NCI-H1417 (cell line): Measurements from ENCODE around the gene YWHAB.
"Not testable (repeated sequence)": the region's sequence is repeated elsewhere in the genome, so short reads cannot be mapped to it uniquely, and the experiment has no call there.

Experiments
- DNase-seq, 3 experiments: peaks; one replicate each; lab custom pipeline; 2025; lab: John Stamatoyannopoulos, UW

Gene YWHAB

DNA sequence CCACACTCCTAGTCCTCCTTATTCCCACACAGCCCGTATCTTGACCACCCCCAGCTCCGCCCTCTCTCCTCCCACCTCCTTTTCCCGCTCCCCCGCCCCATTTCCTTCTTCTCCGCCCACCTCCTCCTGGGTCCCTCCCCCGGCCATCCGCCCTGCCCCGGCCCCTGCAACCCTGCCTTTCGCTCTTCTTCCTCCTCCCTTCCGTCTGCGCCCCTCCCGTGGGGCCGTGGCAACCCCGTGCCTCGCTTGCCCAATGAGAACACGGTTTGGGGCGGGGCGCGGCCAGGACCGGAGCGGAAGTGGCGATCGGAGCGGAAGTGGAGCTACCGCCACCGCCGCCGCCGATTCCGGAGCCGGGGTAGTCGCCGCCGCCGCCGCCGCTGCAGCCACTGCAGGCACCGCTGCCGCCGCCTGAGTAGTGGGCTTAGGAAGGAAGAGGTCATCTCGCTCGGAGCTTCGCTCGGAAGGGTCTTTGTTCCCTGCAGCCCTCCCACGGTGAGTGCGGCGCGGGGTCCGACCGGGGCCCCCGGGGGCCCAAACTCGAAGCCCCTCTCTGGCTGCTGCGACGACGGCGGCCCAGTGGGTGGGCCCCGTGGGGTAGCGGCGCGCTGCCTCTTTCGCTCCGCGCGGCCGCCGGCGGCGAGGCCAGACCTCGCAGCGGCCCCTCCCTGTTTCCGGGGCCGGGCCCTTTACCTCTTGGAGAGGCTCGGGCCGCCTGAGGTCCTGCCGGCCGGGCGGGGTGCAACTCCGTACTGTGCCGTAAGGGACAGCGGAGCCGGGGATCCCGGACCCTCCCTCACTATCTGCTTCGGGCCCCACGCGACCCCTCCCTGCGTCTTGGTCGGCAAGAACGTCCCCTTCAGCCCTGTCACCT is at the start of gene YWHAB:
TSS of gene YWHAB (plus strand) at position 314 of the 874 bp plus-strand sequence. CDS start 15,829 bp downstream, outside the sequence.
- peak; percentile 96 to 99 (median 99) for DNase-seq

DNA sequence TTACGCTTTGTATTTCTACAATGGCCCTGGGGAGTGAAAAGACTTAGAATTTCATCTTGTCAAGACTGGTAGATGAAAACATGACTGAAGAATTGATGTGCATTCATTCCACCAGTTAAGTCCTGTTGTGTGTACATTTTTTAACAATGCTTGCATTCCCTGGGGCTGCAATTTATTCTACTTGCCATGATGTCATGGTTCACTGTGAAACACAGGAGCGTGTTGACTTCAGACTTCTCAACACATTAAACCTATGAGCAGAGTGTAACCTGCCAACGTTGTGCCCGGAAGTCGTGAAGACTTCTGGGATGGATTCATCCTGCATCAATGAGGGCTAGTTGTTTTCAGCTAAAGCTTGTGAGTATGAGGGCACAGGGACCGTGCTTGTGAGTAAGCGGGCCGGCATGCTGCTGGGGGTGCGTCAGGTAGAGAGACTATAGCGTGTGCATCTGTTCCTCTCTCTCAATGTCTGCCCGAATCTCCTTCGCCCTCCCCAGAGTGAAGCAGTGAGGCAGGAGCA is 48.8 kb upstream of the YWHAB start:
- no peak for DNase-seq

DNA sequence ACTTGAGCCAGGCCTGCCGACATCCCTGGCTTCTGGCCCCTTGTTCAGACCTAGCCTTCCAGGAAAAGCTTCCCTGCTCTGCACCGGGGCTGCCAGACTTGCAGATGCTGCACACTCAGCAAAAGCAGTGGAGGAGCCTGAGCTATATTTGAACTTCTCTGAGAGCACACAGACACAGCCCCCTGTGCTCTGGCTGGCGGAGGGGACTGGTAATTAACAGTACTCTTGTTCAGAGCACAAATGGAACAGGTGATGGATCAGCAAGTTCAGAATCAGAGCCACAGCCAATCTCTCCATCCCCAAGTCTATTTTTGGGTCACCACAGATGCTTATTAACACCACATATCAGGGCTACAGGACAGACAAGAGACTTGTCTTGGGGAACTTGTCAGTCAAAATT is 47.6 kb upstream of the YWHAB start:
- DNase-seq, result no peak

DNA sequence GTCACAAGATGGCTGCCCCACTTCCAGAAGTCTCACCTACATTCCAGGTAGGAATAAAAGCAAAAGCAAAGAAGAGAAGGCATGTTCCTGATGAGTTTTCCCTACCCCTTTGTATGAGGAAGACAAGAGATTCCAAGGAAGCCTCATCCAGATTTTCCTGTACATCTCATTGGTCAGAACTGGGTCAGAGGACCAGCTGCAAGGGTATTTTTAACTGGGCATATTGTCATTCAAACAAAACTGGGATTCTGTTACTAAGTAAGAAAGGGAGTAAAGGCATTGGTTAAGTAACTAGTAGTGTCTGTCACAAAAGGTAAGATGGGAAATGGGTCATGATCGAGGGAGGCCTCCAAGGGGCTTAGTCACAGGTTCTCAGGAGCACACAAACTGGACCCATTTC is 47.0 kb upstream of the YWHAB start:
- no peak for DNase-seq

DNA sequence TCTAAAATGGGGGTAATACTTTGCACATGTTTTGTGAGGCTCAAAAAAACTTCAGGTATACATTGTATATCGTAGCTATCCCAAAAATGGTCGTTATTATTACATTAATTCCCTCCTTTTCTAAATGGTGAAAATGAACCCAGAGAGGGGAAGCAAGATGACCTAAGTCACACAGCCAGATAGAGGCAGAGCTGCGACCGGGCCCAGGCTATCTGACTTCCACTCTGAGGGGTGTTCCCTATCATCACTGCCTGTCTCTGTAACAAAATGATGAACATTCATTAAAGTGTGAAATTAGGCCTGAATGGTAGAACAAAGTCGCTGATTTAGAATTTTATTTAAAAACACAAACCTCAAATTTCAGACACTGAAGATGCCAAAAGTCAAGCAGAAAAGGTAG is 46.0 kb upstream of the YWHAB start:
- no peak for DNase-seq

DNA sequence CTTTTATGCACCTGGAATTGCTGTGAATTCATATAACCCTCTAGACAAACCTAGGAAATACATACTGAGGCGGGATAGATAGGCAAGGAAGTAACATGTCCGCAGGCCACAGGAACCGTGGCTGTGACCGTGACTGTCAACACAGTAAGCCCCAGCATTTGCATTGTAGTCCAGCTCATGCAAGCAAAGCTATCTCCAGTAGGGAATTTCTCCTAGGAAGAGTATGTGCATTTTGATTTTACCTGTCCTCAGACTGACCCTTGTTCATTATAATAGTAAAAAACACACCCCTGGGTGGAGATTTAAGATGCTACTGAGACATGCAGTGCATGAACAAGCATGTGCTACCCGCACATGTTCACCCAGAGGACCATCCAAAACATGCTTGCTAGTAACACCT is 44.7 kb upstream of the YWHAB start:
- no peak for DNase-seq

DNA sequence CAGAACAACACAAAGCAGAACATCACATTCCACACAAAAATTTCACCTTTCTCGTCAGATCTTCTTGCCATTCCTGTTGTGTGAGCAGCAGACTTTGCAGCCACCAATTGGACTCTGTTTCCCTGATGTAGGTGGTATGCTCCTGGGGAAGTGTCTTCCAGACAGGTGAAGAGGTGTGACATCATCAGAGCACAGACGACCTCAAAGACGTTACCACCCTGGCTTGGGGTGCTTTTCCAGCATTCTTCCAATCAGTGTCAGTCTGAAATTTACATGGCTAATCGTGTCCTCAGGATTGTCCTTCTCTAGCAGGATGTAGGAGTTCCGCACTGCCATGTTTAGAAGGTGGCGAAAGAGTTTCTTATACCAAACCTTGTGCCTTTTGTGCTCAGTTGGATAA is 43.5 kb upstream of the YWHAB start:
- DNase-seq, result no peak

DNA sequence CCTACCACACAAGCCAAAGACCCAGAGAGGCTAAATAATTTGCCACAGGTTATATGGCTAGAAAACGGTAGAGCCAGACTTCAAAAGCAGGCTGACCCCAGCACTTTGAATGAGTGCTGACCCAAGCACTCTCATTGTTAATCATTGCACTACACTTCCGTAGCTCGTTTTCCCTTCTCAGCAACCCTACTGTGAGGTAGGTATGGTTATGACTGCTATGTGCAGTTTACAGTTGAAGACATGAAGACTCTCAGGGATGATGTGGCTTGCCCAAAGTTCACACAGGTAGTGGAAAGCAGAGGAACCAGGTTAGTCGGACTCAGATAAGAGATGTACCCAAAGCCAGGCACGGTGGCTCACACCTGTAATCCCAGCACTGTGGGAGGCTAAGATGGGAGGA is 41.6 kb upstream of the YWHAB start:
- DNase-seq, result no peak

DNA sequence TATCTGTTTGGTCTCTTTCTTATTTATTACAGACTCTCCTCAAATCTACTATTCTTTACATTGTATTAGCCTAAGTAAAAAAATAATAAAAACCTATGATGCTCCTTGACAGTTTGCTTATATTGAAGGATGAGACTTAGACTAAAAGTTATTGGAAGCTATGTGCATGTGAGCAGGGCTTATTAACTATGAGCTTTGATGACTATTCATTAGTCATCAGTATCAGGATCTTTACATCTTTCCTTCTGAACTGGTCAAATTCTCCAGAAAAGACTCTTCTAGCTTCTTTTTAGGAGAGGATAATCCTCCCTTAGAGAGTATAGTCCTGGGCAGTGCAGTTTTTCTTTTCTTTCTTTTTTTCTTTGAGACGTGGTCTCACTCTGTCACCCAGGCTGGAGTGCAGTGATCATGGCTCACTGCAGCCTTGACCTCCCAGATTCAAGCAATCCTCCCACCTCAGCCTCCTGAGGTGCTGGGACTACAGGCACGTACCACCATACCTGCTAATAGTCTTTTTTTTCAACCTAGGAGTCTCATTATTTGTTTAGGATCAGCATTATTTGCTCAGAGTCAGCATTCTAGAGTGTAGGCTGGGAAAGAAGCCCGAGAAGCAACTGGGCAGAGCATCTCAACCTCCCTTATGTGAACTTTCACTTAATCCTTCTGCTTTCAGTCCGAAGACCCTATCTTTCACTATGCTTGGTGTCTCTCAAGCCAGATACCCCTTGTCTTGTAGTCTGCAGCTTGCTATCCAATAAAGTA is 37.1 kb upstream of the YWHAB start:
- no peak for DNase-seq

DNA sequence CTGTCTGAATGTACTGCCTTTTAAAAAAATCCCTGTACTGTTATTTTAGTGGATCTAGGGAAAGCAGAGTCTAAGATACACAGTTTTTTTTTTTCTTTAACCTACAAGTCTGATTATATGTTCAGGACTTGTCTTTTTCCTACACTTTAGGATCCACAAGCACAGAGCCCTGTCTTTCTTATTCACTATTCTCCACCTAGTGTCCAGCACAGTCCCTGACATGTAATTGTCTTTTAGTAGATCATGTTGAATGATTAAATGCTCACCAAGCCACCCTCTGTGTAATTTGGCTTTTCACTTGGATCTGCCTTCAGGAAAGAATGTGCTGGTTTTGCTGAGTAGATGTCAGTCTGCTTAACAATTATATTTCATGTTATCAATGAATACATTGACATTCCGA is 35.8 kb upstream of the YWHAB start:
- peak in 1 of 3 experiments; percentile 19 for DNase-seq

DNA sequence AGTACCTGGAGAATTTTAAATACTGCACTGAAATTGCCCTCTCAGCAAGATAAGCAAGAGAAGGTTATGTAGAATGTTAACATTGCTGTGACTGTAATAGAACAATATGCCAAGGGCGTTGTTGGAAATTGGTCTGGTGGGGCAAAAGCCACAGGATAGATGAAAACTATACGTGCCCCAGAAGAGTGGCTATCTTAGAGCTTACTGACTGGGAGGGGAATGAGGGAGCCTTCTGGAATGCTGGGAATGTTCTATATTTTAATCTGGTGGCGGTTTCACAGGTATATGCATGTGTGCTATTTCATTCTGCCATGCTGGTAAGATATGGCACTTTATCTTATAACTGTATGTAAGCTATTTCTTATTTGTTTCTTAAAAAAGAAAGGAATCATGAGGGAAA is 35.2 kb upstream of the YWHAB start:
- DNase-seq, result no peak

DNA sequence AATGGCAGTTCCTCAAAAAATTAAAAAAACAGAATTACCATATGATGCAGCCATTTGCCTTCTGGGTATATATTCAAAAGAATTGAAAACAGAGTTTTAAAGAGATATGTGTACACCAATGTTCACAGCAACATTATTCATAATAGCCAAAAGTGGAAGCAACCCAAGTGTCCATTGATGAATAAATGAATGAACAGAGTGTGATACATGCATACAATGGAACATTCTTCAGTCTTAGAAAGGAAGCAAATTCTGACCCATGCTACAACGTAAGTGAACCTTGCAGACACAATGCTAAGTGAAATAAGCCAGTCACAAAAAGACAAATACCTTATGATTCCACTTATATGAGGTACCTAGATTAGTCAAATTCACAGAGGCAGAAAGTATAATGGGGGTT is 34.7 kb upstream of the YWHAB start:
- no peak for DNase-seq

DNA sequence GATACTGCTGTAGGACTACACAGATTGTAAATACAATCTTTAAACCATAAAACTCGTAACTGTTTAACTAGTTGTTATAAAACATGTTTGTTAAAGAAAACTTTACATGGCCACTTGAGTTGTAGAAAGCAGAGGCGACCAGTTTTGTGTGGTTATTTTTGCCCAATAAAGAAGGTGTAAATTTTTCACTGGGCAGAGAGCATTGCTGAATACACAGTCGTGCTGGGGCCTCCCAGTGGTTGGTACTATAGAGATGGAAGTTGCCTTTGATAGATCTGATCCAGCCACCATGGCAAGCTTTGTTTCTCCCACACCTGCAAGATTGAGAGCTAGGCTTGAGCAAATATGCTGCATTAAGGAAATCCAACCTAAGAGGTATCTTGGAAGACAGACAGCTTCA is 34.0 kb upstream of the YWHAB start:
- DNase-seq, result no peak

DNA sequence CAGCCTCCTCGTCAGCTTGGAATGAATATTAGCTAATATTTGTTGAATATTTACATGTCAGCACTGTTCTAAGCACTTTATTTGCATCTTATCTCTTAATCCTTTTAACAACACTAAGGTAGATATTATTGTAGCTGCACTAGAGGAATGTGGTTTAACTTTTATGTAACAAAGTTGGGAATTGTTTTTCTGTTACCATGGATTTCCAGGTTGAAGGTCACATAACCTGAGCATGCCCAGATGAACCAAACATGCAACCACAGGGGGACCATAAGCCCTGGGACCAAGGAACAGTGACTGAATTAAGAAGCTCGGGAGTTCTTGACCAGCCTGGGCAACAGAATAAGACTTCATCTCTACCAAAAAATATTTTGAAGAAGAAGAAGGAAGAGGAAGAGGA is 29.1 kb upstream of the YWHAB start:
- no peak for DNase-seq

DNA sequence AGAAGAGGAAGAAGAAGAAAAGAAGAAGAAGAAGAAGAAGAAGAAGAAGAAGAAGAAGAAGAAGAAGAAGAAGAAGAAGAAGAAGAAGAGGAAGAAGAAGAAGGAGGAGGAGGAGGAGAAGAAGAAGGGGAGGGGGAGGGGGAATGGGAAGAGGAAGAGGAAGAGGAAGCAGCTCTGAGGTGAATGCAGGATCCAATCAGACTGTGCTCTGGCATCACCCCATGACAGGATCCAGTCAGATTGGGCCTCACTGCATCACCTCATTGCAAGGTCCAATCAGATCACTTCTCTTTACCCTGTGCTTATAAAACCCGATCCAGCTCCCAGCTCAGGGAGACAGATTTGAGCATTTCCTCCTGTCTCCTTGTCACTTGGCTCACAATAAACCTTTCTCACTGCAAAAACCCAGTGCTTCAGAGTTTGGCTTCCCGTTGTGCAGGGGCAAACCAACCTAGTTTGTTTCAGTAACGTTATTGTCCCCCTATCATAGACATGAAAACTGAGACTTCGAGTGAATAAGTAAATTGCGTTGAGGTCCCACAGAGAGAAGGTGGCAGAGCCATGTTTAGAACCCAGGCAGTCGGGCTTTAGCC is 28.6 kb upstream of the YWHAB start:
- DNase-seq, result no peak

DNA sequence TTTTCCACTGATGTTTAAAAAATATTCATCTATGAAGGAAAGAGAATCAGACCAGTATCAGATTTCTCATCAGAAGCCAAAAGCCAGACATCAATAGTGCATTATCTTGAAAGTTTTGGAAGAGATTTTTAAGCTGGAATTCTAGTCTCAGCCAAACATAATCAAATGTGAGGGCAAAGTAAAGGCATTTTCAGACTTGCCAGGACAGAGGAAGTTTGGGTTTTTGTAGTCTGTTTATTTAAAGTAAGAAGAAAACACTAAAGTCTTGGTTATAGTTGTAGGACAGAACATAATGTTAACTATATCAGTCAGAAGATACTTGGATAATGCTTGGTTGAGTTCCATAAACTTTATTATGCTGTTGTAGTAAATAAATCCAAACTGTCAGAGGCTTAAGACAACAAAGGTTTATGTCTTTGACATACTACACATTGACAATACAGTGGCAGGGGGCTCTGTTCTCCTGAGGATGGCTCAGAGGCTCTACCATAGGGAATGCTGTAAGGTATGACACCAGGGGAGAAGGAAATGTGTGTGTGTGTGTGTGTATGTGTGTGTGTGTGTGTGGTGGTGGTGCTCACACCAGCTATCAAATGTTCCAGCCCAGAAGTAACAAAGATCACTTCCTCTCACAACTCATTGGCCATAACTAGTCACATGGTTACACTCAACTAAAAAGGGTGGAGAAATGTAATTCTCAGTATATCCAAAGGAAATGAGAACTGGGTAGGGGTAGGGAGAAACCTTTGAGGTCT is 26.7 kb upstream of the YWHAB start:
- DNase-seq, result no peak

DNA sequence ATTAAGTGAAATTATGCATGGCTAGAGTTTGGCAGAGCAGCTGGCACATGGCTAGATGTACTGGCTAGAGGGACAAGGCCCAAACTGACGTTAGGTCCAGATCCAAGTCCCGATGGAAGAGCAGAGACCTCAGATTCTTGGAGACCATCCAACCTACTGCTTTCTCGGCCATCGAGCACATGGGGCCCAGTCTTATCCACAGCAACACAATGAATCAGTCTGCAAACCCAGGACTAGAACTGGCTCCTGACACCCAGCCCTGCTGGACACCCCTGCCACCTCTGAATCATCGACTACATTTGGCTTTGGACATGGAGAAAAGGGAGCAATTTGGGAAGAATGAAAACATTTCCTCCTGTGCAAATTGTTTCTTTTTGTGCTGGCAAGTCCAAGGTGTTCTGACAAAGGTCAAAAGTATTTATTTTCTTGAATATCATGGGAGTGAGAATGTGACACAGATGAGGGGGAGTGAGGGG is 23.9 kb upstream of the YWHAB start:
- no peak for DNase-seq

DNA sequence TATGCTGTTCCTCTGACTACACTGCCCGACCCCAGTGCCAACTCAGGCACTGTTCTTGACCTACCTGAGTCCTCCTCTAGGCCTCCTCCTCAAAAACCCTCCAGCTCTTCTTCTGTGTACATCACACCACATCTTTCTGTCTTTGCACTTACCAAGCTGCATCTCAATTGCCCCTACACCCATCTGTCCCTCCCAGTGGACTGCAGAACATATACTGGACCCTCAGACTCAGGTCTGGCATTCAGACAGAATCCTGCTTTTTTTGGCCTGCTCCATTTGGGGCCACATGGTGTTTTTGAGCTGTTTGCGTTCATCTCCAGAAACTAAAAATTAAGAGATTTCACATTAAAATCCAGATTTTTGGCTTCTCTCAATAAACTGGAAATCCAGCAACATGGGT is 23.2 kb upstream of the YWHAB start:
- DNase-seq, result no peak

DNA sequence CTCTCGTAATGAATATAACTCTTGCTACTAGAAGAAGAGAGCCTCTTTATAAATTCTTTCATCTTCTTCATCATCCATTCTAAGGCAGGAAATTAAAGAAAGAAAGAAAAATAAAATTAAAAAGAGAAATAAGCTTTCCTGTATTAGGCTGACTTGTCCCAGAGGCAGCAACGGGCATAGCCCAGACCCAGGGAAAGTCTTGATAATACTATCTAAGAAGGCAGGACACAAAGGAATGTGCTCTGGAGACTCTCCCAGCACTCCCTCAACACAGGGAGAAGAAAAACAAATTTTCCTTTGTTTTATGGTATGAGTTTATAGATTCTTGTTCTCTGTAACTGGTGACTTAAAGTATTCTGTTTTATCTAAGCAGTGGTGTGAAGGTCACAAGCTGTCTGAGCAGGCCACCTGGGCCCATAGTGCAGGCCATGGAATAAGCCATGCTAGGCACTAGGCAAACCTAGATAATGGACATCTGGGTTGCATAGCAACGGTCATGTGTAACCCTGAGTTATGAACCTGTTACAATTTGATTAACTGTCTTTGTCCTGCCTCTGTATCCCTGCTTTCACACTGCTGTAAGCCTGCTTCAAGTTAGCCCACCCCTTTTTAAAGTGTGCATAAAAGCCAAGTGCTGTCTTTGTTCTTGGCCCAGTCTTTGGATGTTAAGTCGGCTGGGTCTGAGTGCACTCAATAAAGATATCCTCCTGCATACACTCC is 22.0 kb upstream of the YWHAB start:
- peak in 2 of 3 experiments; percentile 30 to 83 for DNase-seq

DNA sequence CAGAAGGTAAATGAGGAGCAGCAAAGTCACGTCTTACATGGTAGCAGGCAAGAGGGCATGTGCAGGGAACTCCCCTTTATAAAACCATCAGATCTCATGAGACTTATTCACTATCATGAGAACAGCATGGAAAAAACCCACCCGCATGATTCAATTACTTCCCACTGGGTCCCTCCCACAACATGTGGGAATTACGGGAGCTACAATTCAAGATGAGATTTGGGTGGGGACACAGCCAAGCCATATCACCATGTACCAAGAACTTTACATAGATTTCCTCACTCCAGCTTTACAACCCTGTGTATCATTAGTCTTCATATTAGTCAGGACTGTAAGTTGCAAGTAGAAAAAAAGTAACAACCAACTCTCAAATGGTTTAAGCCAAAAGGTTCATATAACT is 21.0 kb upstream of the YWHAB start:
- not testable (repeated sequence) for DNase-seq

DNA sequence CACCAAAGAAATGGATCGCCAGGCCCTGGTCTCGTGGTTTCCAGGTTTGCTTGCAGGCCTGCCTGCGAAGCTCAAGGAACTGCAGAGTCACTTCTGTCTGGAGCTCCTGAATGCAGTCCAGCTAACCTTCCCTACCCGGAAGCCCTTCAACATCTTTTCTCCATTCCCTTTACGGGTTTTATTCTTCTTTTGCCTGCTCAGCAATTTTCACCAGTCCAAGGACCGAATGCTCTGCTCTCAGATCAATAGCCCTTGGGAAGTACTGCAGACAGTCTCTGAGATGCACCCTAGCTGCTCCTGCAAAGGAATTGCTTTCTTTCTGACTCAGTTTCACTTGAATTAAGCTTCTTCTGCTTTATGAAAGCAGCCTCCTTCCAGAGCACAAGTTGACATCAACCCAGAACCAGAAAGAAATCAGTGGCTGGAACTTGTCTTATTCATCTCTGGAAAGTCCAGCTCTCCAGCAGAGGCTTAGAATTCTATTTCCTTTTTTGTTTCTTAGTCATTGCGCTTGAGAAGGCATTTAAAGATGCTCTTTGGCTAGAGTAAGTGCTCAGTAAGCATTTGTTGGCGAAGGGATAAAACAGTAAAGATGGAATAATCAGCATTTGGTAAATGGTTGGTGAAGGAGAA is 18.7 kb upstream of the YWHAB start:
- no peak for DNase-seq
